ENCODE results near the gene ZNF189. TPM values are rescaled to one million over a fixed set of nuclear protein-coding genes. Genes with fewer than 3 reads are reported as not detected.

Gene ZNF189
- total and polyA plus RNA-seq, 7 donors = 6.1 to 31.3 (median 10.5) TPM

DNA sequence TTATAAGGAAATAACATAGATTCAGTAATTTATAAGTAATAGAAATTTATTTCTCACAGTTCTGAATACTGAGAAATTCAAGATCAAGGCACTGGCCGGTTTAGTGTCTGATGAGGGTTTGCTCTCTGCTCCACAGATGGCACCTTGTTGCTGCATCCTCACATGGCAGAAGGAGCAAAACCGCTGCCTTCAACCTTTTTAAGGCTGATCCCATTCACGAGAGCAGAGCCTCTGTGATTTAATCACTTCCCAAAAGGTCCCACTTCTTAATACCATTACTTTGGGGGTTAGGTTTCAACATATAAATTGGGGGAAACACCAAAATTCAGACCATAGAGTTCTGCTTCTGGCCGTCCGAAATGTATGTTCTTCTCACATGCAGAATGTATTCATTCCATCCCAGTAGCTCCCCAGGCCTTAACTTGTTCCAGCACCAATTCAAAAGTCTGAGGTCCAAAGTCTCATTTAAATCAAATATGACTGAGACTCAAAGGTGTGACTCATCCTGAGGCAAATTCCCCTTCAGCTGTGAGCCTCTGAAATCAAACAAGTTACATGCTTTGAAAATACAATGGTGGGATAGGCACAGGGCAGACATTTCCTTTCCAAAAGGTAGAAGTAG is 44.4 kb upstream of the ZNF189 start:
- DNase-seq (no peak), ATAC-seq (no peak)
- H3K4me1 ChIP-seq = no peaks in the 10 kb centered on the region
- H3K9me3 ChIP-seq = no peaks in the 10 kb centered on the region
- WGBS, 3 donors = 84 to 86% (median 84%) methylated on average over 5 of the region's 5 CpGs
- H3K36me3 ChIP-seq (ENCODE audit: insufficient read depth in 1 of 2, low read depth in 1 of 2) = no peaks in the 10 kb centered on the region
- TF ChIP-seq CTCF (IDR thresholded peaks at IDR 0.05) = no peak
- H3K27ac ChIP-seq = no peak overlapping the region
- intact Hi-C loops (cut with DNase I) = no loop called here
- H3K27me3 ChIP-seq (ENCODE audit: insufficient read depth in 3 of 3, low read length in 2 of 3) = no peaks in the 10 kb centered on the region
- H3K4me3 ChIP-seq = no peak overlapping the region

DNA sequence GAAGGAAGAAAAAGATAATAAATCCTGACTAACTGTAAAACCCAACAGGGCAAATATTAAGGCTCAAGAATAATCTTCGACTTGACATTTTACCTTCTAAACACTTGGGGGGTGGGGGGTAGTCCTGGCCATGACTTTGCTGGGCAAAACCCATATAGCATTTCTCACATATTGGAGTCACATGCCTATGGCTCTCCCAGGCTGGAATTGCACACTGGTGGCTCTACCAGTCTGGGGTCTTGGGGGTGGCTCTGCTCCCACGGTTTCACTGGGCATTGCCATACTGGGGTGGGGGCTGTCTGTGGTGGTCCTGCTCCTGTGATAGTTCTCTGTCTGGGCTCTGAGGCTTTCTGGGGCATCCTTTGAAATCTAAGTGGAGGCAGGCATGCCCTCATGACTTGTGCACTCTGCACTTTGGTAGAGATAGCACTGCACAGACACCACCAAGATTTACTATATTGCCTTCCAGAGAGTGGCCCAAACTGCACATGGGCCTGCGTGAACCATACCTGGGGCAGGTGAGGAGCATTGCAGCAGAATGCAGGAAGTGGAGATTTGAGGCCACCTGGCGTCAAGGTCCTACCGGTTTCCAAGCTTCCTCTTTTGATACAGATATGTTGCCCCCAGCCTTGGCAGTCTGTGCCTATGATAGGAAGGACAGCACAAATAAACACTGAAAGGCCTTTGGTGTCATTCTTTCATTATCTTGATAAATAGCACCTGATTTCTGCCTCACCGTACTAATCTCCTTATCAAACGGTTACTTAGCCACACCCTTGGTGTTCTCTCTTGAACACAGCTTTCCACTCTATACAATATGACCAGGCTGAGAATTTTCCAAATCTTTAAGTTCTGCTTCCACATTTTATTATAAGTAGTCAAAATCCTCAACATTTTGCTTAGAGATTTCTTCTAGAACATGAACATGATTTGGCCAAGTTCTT is 43.6 kb upstream of the ZNF189 start:
- no peak overlapping the region for H3K4me3 ChIP-seq
- H3K27ac ChIP-seq = no peak overlapping the region
- DNase-seq (no peak), ATAC-seq (no peak)
- TF ChIP-seq CTCF (IDR thresholded peaks at IDR 0.05) = no peak
- no peaks in the 10 kb centered on the region for H3K4me1 ChIP-seq
- intact Hi-C loops (cut with DNase I) = no loop called here
- no peaks in the 10 kb centered on the region for H3K36me3 ChIP-seq (ENCODE audit: insufficient read depth in 1 of 2, low read depth in 1 of 2)
- WGBS, 3 donors = 85 to 89% (median 89%) methylated on average over 7 of the region's 7 CpGs
- H3K9me3 ChIP-seq = no peaks in the 10 kb centered on the region
- no peaks in the 10 kb centered on the region for H3K27me3 ChIP-seq (ENCODE audit: insufficient read depth in 3 of 3, low read length in 2 of 3)

GRCh38 chr9:101356619-101357018 is 42.0 kb upstream of the ZNF189 start:
- H3K9me3 ChIP-seq = no peaks in the 10 kb centered on the region
- H3K27me3 ChIP-seq (ENCODE audit: insufficient read depth in 3 of 3, low read length in 2 of 3) = no peaks in the 10 kb centered on the region
- no peak for DNase-seq
- ATAC-seq = no peak
- no peak overlapping the region for H3K4me3 ChIP-seq
- 40 to 50% (median 42%) methylated on average over 1 of the region's 1 CpG for WGBS, 3 donors
- H3K27ac ChIP-seq = no peak overlapping the region
- H3K36me3 ChIP-seq (ENCODE audit: insufficient read depth in 1 of 2, low read depth in 1 of 2) = no peaks in the 10 kb centered on the region
- intact Hi-C loops (cut with DNase I) = no loop called here
- H3K4me1 ChIP-seq = no peaks in the 10 kb centered on the region
- TF ChIP-seq CTCF (IDR thresholded peaks at IDR 0.05) = no peak

GRCh38 chr9:101359679-101360078 is 39.0 kb upstream of the ZNF189 start:
- 65 to 73% (median 67%) methylated on average over 1 of the region's 1 CpG for WGBS, 3 donors
- Histone ChIP-seq H3K4me3 (no peak overlapping the region), H3K27ac (no peak overlapping the region), H3K36me3 (ENCODE audit: insufficient read depth in 1 of 2, low read depth in 1 of 2) (no peaks in the 10 kb centered on the region), H3K27me3 (ENCODE audit: insufficient read depth in 3 of 3, low read length in 2 of 3) (no peaks in the 10 kb centered on the region), H3K4me1 (no peaks in the 10 kb centered on the region), H3K9me3 (no peaks in the 10 kb centered on the region)
- intact Hi-C loops (cut with DNase I) = no loop called here
- DNase-seq (no peak), ATAC-seq (no peak)
- no peak for TF ChIP-seq CTCF (IDR thresholded peaks at IDR 0.05)
